Osteoblast (primary cell): ENCODE results near the gene LRRC14B. TPM values are rescaled to one million over a fixed set of nuclear protein-coding genes. Genes with fewer than 3 reads are reported as not detected.
A peak's percentile ranks its signal among the peaks of the same experiment; 100 is the strongest.

Source experiments
- DNase-seq: peaks from one replicate; pipeline ENCODE4 v3.0.0; 2011; ENCODE audit warnings: low spot score, mixed read lengths; ENCODE audit not compliant: insufficient read length; ENCODE audit errors: missing footprints
- H2AFZ ChIP-seq: 2 replicates; pipeline ENCODE4 v1.6.0; 2011; ENCODE audit warnings: mild to moderate bottlenecking, low read length
- H3K27ac ChIP-seq: 2 replicates; pipeline ENCODE4 v1.5.1; 2011; ENCODE audit warnings: mild to moderate bottlenecking, low read depth, low read length, moderate library complexity
- H3K27me3 ChIP-seq: 2 replicates; pipeline ENCODE4 v1.6.0; 2012; ENCODE audit warnings: mild to moderate bottlenecking, control low read depth, inconsistent platforms, low read length, moderate library complexity; ENCODE audit not compliant: insufficient read depth
- H3K36me3 ChIP-seq: 2 replicates; pipeline ENCODE4 v1.5.1; 2011; ENCODE audit warnings: mild to moderate bottlenecking, low read length, control low read depth, moderate library complexity; ENCODE audit not compliant: insufficient read depth
- H3K4me1 ChIP-seq: 2 replicates; pipeline ENCODE4 v1.5.1; 2011; ENCODE audit warnings: mild to moderate bottlenecking, low read length, control low read depth, moderate library complexity; ENCODE audit not compliant: insufficient read depth
- H3K4me2 ChIP-seq: 2 replicates; pipeline ENCODE4 v1.6.0; 2011; ENCODE audit warnings: mild to moderate bottlenecking, low read length; ENCODE audit not compliant: insufficient read depth
- H3K4me3 ChIP-seq: fragments of 200-600 bp; sonication (generic); 3 replicates; pipeline ENCODE4 v1.5.1; 2012; ENCODE audit warnings: mild to moderate bottlenecking, low read length, inconsistent platforms; ENCODE audit not compliant: insufficient read depth
- H3K79me2 ChIP-seq: 2 replicates; pipeline ENCODE4 v1.6.0; 2012; ENCODE audit warnings: mild to moderate bottlenecking, low read length, control low read depth, inconsistent platforms; ENCODE audit not compliant: insufficient read depth
- H3K9me3 ChIP-seq: 2 replicates; pipeline ENCODE4 v1.5.1; 2011; ENCODE audit warnings: low read depth, low read length, control low read depth
- H4K20me1 ChIP-seq: 2 replicates; pipeline ENCODE4 v1.6.0; 2012; ENCODE audit warnings: mild to moderate bottlenecking, low read length, control low read depth; ENCODE audit not compliant: insufficient read depth
- CTCF ChIP-seq: IDR thresholded peaks from 2 replicates; pipeline ENCODE4 v1.5.1; 2011; ENCODE audit warnings: mild to moderate bottlenecking, low read depth, low read length, moderate library complexity; ENCODE audit errors: extremely low read depth
- total RNA-seq: library from RNA; depleted of rRNA; stranded (reverse); fragments of >200 nt; gene quantifications from 2 replicates; pipeline ENCODE4 v1.2.3, GENCODE V29; 2012

LRRC14B gene
- total RNA-seq, 1 donor = under 0.01 TPM

DNA sequence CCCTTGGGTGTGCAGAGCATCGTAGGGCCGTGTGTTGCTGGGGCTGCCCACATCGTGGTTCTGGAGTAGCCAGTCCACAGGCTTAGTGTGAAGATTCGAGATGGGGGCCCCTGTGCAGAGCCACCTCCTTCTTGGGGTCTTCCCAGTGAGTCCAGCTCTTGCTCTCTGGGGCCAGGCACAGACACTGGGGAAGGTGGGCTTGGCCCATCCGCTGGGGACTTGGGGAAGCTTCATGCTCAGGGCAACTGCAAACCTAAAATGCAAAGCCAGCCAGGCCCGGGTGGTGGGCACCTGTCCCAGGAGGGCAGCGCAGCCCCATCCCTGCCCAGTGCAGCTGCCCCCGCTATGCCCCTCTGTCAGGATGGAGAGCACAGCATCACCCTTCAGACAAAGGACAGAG is 46.4 kb upstream of the LRRC14B start:
- peaks cover 9% of the 10 kb centered on the region for H3K9me3 ChIP-seq
- H3K36me3 ChIP-seq = no peaks in the 10 kb centered on the region
- H2AFZ ChIP-seq = no peak overlapping the region
- H3K79me2 ChIP-seq = no peaks in the 10 kb centered on the region
- TF ChIP-seq CTCF = no peak
- no peak overlapping the region for H3K4me2 ChIP-seq
- H3K27me3 ChIP-seq = peaks cover 5% of the 10 kb centered on the region
- H3K4me1 ChIP-seq = no peaks in the 10 kb centered on the region
- H3K4me3 ChIP-seq = no peak overlapping the region
- H4K20me1 ChIP-seq = no peaks in the 10 kb centered on the region
- no peak overlapping the region for H3K27ac ChIP-seq
- DNase-seq = no peak

DNA sequence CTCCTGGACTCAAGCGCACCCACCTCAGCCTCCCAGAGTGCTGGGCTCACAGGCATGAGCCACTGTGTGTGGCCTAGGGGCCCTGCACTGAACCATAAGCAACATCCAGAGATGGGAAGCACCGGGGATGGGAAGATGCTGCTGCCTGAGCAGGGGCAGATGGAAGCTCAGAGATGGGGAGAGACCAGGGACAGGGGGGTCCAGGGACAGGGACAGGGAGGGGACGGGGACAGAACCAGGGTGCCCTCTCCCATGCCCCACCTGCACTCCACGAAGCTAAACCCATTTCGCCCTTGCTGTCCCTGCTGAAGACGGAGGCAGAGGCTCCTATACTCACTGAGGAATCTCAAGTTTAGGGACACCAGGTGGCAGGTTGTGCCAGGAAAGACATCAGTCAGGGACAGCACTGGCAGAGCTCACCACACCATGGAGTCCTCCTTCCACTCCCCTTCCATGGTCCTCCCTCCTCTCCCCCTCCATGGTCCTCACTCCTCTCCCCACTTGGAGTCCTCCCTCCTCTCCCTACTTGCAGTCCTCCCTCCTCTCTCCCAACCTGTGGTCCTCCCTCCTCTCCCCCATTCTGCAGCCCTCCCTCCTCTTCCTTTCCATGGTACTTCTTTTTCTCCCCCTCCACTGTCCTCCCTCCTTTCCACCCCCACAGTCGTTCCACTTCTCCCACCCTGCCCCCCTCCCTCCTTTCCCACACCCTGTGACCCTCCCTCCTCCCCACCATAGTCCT is 45.5 kb upstream of the LRRC14B start:
- Histone ChIP-seq H3K79me2 (no peaks in the 10 kb centered on the region), H2AFZ (no peak overlapping the region), H3K4me1 (no peaks in the 10 kb centered on the region), H4K20me1 (no peaks in the 10 kb centered on the region), H3K27me3 (peaks cover 5% of the 10 kb centered on the region), H3K36me3 (no peaks in the 10 kb centered on the region), H3K27ac (no peak overlapping the region), H3K4me2 (no peak overlapping the region), H3K4me3 (no peak overlapping the region), H3K9me3 (peaks cover 9% of the 10 kb centered on the region)
- no peak for TF ChIP-seq CTCF
- peak; percentile 77 for DNase-seq

GRCh38 chr5:147751-148150 is 43.5 kb upstream of the LRRC14B start:
- peaks cover 9% of the 10 kb centered on the region for H3K9me3 ChIP-seq
- H4K20me1 ChIP-seq = no peaks in the 10 kb centered on the region
- no peaks in the 10 kb centered on the region for H3K4me1 ChIP-seq
- no peak overlapping the region for H2AFZ ChIP-seq
- DNase-seq = no peak
- no peaks in the 10 kb centered on the region for H3K36me3 ChIP-seq
- no peak for TF ChIP-seq CTCF
- H3K4me3 ChIP-seq = no peak overlapping the region
- no peak overlapping the region for H3K27ac ChIP-seq
- no peak overlapping the region for H3K4me2 ChIP-seq
- peaks cover 5% of the 10 kb centered on the region for H3K27me3 ChIP-seq
- no peaks in the 10 kb centered on the region for H3K79me2 ChIP-seq

- no peak for TF ChIP-seq CTCF
- no peaks in the 10 kb centered on the region for H3K36me3 ChIP-seq
- no peak overlapping the region for H3K4me2 ChIP-seq
- peaks cover 9% of the 10 kb centered on the region for H3K9me3 ChIP-seq
- H3K27ac ChIP-seq = no peak overlapping the region
- H3K4me1 ChIP-seq = peaks cover 9% of the 10 kb centered on the region
- no peaks in the 10 kb centered on the region for H3K27me3 ChIP-seq
- H3K79me2 ChIP-seq = no peaks in the 10 kb centered on the region
- H4K20me1 ChIP-seq = no peaks in the 10 kb centered on the region
- peak; percentile 79 for DNase-seq
- no peak overlapping the region for H3K4me3 ChIP-seq
- no peak overlapping the region for H2AFZ ChIP-seq
Measured at GRCh38 chr5:149745-150485, 41.4 kb upstream of the LRRC14B start.
